Neural cell (in vitro differentiated cells): ENCODE results near the gene LAPTM4A.

Experiments
- CTCF ChIP-seq: fragments of 450-650 bp; IDR thresholded peaks from 2 replicates; pipeline ENCODE4 v1.5.1; 2014; ENCODE audit warnings: antibody characterized with exemption, mild to moderate bottlenecking, moderate library complexity; ENCODE audit not compliant: poor library complexity, severe bottlenecking
- EP300 ChIP-seq: fragments of 450-650 bp; conservative IDR thresholded peaks from 2 replicates; pipeline ENCODE4 v1.6.1; 2014; ENCODE audit warnings: antibody characterized with exemption, mild to moderate bottlenecking, moderate library complexity; ENCODE audit not compliant: poor library complexity, severe bottlenecking
- EZH2 ChIP-seq: fragments of 200-600, 300-800 bp; shearing (Covaris generic), sonication (generic); IDR thresholded peaks from 2 replicates; pipeline ENCODE4 v1.6.1; 2014; ENCODE audit warnings: antibody characterized with exemption, low read length, borderline replicate concordance, mild to moderate bottlenecking; ENCODE audit not compliant: insufficient read depth, poor library complexity, severe bottlenecking
- MXI1 ChIP-seq: fragments of 450-650 bp; conservative IDR thresholded peaks from 2 replicates; pipeline ENCODE4 v1.6.1; 2014; ENCODE audit warnings: antibody characterized with exemption, mild to moderate bottlenecking; ENCODE audit not compliant: poor library complexity, severe bottlenecking
- POLR2AphosphoS5 ChIP-seq: IDR thresholded peaks from 2 replicates; pipeline ENCODE4 v1.6.1; 2012
- RAD21 ChIP-seq: fragments of 450-650 bp; conservative IDR thresholded peaks from 2 replicates; pipeline ENCODE4 v1.6.1; 2014; ENCODE audit warnings: antibody characterized with exemption, mild to moderate bottlenecking, moderate library complexity
- REST ChIP-seq: IDR thresholded peaks from 2 replicates; pipeline ENCODE4 v1.6.1; 2012; ENCODE audit warnings: borderline replicate concordance
- SMC3 ChIP-seq: fragments of 450-650 bp; conservative IDR thresholded peaks from 2 replicates; pipeline ENCODE4 v1.6.1; 2014; ENCODE audit warnings: antibody characterized with exemption, mild to moderate bottlenecking, moderate library complexity; ENCODE audit not compliant: poor library complexity
- TAF1 ChIP-seq: IDR thresholded peaks from 2 replicates; pipeline ENCODE4 v1.6.1; 2012; ENCODE audit warnings: low read depth

DNA sequence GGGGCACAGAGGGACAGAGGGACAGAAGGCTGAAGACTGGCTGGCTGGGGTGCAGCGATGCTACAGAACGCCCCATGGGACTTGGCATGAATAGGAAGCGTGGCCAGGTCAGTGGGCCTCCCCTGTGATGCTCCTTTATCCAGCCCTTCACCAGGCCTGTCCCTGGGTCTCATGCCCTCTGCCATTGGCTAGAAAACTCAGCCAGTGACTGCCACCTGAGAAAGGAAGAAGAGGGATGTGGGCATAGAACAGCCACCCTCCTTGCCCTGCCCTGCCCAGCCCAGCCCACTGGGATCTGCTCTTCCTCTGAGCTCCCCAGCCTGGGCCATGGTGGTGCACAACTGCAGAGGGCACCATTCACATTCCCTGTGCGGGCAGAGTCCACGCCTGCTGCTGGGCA lies 10.5 kb upstream of the LAPTM4A start:
- no peak for TF ChIP-seq CTCF
- TF ChIP-seq EZH2, result no peak
- TF ChIP-seq RAD21, result no peak
- no peak for TF ChIP-seq POLR2AphosphoS5
- TF ChIP-seq EP300, result no peak
- TF ChIP-seq REST, result no peak
- TF ChIP-seq SMC3, result no peak
- no peak for TF ChIP-seq TAF1
- no peak for TF ChIP-seq MXI1
